GM18861 (cell line): Measurements from ENCODE around the gene USF1.
"Not testable (repeated sequence)": the region's sequence is repeated elsewhere in the genome, so short reads cannot be mapped to it uniquely, and the experiment has no call there.

Experiments used
- ATAC-seq: cut with Tn5 transposase; IDR thresholded peaks from one replicate; pipeline ENCODE4 v1.9.1; 2021; ENCODE audit not compliant: unreplicated experiment

Gene USF1

GRCh38 chr1:160992036-160992435 lies 53.7 kb downstream of the USF1 start:
- not testable (repeated sequence) for ATAC-seq
